ENCODE measurements around the gene TBX4. TPM values are rescaled to one million over a fixed set of nuclear protein-coding genes. Genes with fewer than 3 reads are reported as not detected.

TBX4 gene
- total and polyA plus RNA-seq, 9 of the 15 experiments (the other 6 are each of a cell fraction or from before 2014, with no cell fraction given), result not detected

GRCh38 chr17:61461586-61461966 lies 9.4 kb downstream of the TBX4 start (continued):
- no peak for TF ChIP-seq ZNF584 (CRISPR knock-in tag; IDR thresholded peaks at IDR 0.05; ENCODE audit: low read depth)
- TF ChIP-seq HSF4 (CRISPR knock-in tag; IDR thresholded peaks at IDR 0.05; ENCODE audit: borderline replicate concordance), result no peak
- no peak for TF ChIP-seq NONO (IDR thresholded peaks at IDR 0.05; ENCODE audit: low read depth in 2 of 2, low read length in 1 of 2)

- CTCF ChIA-PET (ENCODE audit: low intra/inter-chr PET ratio), result no interaction called here
- intact Hi-C loops (cut with micrococcal nuclease) (no loop called here), in situ Hi-C loops (cut with MboI) (no loop called here)
- TF ChIP-seq RCOR1 (IDR thresholded peaks at IDR 0.05; ENCODE audit: borderline replicate concordance in 1 of 2, low read depth in 2 of 2, low read length in 2 of 2) (0 out of 4 replicates have a peak, but pooled peaks of 1 of the 2 experiments have one; percentile 34), CREB3L1 (IDR thresholded peaks at IDR 0.05; ENCODE audit: borderline replicate concordance, low read depth) (no peak), ZBTB7A (IDR thresholded peaks at IDR 0.05; ENCODE audit: borderline replicate concordance, control insufficient read depth, low read depth, low read length) (peak; percentile 22; the same call in 1 of the 2 replicates), DNMT1 (IDR thresholded peaks at IDR 0.05) (no peak), RREB1 (CRISPR knock-in tag; IDR thresholded peaks at IDR 0.05) (no peak), PTBP1 (IDR thresholded peaks at IDR 0.05; ENCODE audit: low read depth, low read length) (no peak), ZNF354B (CRISPR knock-in tag; IDR thresholded peaks at IDR 0.05) (no peak)
Observed at GRCh38 chr17:61461967-61462718, 9.9 kb downstream of the TBX4 start.

More at GRCh38 chr17:61461967-61462718, 9.9 kb downstream of the TBX4 start:
- no TSS peak for BruUV-seq (replicated peaks)
- H3K79me2 ChIP-seq (ENCODE audit: control insufficient read depth, insufficient read depth, low read length), result no peaks in the 10 kb centered on the region
- peak overlapping the region; percentile 29; the same call in 1 of the 2 replicates for H3K4me2 ChIP-seq (ENCODE audit: insufficient read depth, low read length)
- H2AFZ ChIP-seq (ENCODE audit: low read depth, low read length), result peak overlapping the region; percentile 51; the same call in 1 of the 2 replicates
- H3K9me1 ChIP-seq (ENCODE audit: control insufficient read depth, insufficient read depth, low read length), result peaks cover 4% of the 10 kb centered on the region
- H4K20me1 ChIP-seq (replicated peaks; ENCODE audit: control insufficient read depth, insufficient read depth, low read length), result 0 out of 2 replicates have a peak, but pooled peaks cover 4% of the 10 kb centered on the region
- peaks cover 22 to 46% of the 10 kb centered on the region in 2 experiments for H3K27me3 ChIP-seq (ENCODE audit: control insufficient read depth in 2 of 2, insufficient read depth in 2 of 2, low read length in 2 of 2)
- WGBS (ENCODE audit: insufficient coverage, low coverage, missing lambda C conversion rate), result 5% methylated on average over 39 of the region's 55 CpGs
- H3K9ac ChIP-seq (ENCODE audit: insufficient read depth in 1 of 2, low read depth in 2 of 2, low read length in 2 of 2), result peak overlapping the region in 1 of 2 experiments; percentile 39; a peak in 1 of 4 replicates
- no peak overlapping the region for H3K27ac ChIP-seq (ENCODE audit: extremely low read depth, low read depth, low read length)
- H3K4me1 ChIP-seq (replicated peaks in 1 of 2; ENCODE audit: control insufficient read depth in 2 of 2, insufficient read depth in 2 of 2, low read length in 2 of 2), result peaks cover 0 to 23% of the 10 kb centered on the region in 2 experiments; a peak in 3 of 5 replicates
- peak; percentile 27 to 45 (median 36) for DNase-seq (ENCODE audit: extremely low read depth in 1 of 4, low spot score in 3 of 4)
- no peak for FAIRE-seq
- no peaks in the 10 kb centered on the region for H3K9me3 ChIP-seq (replicated peaks; ENCODE audit: control insufficient read depth, insufficient read depth, low read depth, low read length)
- POLR2A ChIA-PET, result interaction anchor here (0.6 to 0.8 kb wide), 3 partner anchors 9 to 220 kb away, joined by 3 read pairs; no protein-coding TSS in a partner anchor
- H3K4me3 ChIP-seq, result peak overlapping the region; percentile 13; the same call in 1 of the 2 replicates
- H3K36me3 ChIP-seq (ENCODE audit: control insufficient read depth, insufficient read depth, low read length), result no peaks in the 10 kb centered on the region
- peak; percentile 74 for ATAC-seq

All from K562 (cell line).